ENCODE results near the gene C1QTNF1.

Gene C1QTNF1

GRCh38 chr17:78992542-78993212, 31.3 kb upstream of the C1QTNF1 start:
- DNase-seq (ENCODE audit: low read depth, low spot score), result no peak

GRCh38 chr17:78993241-78993956, 30.6 kb upstream of the C1QTNF1 start:
- DNase-seq (ENCODE audit: low read depth, low spot score), result no peak

DNA sequence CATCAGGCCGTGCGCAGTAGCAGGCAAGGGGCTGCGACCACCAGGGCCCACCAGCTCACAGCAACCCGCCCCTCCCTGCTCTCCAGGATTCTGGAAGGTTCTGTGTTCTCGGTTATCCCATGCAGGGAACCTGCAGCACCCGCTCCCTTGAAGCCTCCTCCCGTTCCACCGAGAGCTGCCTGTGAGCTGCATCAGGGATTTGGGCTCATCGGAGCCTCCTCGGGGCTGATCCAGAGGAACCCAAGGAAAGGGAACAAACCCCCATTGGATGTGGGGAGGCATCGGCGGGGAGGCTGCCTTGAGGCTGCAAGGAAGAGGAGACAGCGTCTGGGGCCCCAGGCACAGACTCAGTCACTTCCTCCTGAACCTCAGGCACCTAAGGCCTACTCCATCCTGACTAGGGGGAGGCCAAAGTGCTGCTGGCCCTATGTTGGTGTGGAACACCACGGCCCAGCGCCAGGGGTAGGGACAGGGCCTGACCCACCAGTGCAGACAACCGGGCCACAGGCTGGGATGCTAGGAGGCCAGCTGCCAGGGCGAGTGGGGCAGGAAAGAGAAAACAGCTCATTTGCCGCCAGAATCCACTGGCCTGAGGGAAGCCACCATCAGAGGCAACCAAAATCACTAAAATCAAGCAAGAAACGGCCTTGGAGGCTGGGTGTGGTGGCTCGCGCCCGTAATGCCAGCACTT, 29.8 kb upstream of the C1QTNF1 start:
- no peak for DNase-seq (ENCODE audit: low read depth, low spot score)

DNA sequence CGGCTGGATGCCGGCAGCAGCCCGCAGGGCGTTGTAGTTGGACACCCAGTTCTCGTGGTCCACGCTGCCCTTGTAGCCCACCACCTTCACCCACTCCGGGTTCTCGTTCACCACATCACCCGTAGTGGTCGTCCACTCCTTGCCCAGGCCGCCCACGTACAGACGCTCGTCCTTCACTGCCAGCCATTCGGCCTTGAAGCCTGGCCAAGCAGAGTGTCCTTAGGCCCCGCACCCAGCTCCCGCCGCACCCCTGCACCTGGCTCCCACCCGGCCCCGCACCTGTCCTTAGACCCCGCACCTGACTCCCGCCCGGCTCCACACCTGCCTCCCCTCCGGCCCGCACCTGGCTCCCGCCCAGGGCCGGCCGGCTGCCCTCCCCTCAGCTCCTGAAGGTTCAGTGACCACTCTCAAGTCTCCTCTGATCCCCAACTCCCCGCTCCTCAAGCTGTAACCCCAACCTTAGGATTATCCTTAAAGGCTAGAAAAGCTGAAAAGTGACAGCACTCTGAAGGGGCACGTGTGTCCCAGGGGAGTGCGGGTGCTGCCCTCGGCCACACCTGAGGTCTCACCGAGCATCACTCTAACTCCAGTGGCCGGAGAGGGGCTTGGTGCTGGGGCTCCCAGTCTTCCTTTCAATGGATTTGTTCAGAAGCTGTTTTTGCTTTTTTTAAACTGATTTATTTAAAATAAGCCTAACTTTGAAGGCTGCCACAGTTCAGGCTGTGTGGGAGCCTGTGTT, 28.8 kb upstream of the C1QTNF1 start:
- DNase-seq (ENCODE audit: low read depth, low spot score), result no peak

DNA sequence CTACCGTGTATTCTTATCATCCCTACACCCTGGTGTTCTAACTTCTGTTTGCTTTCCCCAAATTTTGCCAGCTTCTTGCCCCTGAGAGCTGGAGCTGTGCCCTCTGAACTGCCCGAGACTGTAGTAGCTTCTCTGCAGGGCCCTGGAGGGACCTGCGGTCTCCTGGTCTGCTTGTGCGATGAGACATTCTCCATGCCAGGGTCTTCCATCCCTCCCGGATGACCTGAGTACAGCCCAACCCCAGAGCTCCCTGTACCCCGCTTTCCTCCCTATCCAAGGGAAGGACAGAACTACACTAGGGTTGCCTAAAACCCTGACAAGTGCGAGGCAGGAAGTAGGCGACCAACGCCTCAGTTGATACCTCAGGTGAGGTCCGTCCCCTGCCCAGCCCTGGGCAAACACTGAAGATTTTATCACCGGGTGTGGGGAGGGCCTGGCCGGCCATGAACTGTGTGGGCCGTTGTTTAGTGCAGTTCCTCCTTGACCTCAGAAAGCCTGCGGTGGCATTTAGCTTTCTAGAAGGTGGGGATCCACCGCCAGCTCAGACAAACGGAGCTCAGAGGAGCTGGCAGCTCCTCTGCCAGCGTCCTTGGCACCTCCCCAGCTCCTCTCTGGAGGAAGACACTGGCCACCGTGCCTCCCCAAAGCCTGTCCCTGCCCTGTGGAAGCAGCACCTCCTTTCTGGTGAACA, 28.1 kb upstream of the C1QTNF1 start:
- no peak for DNase-seq (ENCODE audit: low read depth, low spot score)

GRCh38 chr17:78996781-78997201, 27.2 kb upstream of the C1QTNF1 start:
- no peak for DNase-seq (ENCODE audit: low read depth, low spot score)

DNA sequence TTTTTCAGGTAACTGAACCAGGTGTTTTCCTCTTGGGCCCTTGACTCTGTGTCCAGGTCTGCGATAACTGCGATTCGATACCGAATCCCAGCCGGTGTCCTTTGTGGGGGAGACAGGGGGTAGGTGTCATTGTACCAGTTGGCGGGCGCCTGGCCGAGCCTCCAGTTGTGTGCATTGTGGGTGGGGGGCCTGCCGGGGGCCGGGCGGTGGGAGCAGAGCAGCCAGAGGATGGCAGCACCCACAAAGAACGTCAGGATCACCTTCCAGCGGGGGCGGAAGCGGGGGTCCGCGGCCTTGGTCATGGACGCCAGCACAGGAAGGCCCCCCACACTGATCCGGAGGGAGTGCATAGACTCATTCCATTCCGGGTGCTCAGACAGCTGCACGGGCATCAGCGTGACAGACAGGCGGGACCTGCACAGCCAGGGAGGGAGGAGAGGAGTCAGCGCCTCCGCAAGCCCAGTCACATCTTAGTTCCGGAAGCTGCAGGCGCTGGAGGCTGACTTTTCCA, 26.7 kb upstream of the C1QTNF1 start:
- no peak for DNase-seq (ENCODE audit: low read depth, low spot score)

GRCh38 chr17:78997881-78998280, 26.1 kb upstream of the C1QTNF1 start:
- no peak for DNase-seq (ENCODE audit: low read depth, low spot score)

GRCh38 chr17:78998311-78999055, 25.5 kb upstream of the C1QTNF1 start:
- DNase-seq (ENCODE audit: low read depth, low spot score), result no peak

DNA sequence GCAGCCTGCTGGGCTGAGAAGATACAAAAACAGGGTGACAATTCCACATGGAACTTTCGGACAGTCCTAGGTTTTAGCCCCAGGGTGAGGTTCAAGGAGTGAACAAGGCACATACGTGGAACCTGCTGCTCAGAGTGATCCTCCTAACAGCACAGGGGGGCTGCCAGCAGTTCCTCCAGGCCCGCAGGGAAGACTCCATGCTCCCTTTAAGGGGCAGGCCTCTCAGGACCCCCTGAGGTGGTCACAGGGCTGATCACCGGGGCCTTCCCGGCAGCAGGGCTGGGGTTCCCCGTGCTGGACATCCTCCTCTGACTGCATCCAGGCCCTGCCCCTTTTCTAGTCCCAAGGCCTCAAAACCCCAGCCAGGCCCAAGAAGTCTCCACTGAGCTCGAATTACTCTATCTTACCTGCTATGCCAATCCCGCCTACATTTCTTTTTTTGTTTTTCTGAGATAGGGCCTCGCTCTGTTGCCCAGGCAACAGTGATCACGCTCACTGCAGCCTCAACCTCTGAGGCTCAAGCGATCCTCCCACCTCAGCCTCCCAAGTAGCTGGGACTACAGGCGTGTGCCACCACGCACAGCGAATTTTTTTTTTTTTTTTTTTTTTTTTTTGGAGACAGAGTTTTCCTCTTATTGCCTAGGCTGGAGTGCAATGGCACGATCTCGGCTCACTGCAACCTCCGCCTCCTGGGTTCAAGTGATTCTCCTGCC, 24.8 kb upstream of the C1QTNF1 start:
- DNase-seq (ENCODE audit: low read depth, low spot score), result no peak

DNA sequence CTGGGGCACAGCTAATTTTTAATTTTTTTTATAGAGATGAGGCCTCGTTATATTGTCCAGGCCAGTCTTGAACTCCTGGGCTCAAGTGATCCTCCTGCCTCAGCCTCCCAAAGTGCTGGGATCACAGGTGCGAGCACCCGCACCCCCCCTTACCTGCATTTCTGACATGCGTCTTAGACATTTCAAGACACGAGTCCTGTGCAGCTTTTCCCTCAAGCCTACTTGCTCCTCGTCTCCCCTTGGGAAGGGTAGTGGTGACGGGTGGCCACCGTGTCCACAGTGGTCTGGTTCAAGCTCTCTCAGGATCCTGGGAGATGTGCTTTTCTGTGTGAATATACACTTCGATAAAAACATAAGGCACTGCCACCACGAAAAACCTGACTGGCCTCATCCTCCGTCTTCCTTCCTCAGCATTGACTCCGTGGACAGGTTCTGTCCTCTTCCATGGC, 24.0 kb upstream of the C1QTNF1 start:
- DNase-seq (ENCODE audit: low read depth, low spot score), result no peak

DNA sequence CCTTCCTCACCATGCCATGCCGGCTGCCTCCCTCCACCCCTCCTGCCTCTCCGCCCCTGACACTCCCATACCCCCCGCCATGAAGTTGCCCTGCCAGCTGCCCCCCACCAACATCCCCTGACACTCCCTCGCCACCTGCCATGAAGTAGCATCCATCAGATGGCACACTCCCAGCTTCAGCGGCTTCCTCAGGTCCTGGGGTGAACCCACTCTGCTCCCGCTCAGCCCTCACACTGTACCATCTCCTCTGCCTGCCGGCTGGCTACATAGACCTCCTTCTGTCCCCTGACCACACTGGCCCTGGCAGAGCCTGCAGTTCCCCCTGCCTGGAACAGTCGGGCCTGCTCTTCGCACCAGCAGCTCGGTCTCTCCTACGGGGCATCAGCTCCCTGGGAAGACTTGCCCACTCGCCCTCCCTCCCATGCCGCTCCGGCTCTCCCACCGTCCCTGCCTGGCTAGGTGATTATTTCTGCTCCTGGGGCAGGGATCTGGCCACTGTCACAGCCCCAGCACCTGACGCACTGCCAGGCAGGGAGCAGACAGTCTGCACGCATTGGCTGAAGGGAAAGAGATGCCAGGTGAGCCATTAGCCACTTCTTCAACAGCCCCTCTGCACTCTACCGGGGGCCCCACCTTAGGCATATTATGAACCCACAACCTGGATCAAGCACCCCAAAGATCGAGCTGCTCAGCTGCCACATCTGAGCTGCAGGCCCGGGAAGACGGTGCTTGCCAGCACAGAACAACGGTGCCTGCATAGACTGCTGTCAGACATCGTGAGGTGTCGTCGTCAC, 23.4 kb upstream of the C1QTNF1 start:
- no peak for DNase-seq (ENCODE audit: low read depth, low spot score)

DNA sequence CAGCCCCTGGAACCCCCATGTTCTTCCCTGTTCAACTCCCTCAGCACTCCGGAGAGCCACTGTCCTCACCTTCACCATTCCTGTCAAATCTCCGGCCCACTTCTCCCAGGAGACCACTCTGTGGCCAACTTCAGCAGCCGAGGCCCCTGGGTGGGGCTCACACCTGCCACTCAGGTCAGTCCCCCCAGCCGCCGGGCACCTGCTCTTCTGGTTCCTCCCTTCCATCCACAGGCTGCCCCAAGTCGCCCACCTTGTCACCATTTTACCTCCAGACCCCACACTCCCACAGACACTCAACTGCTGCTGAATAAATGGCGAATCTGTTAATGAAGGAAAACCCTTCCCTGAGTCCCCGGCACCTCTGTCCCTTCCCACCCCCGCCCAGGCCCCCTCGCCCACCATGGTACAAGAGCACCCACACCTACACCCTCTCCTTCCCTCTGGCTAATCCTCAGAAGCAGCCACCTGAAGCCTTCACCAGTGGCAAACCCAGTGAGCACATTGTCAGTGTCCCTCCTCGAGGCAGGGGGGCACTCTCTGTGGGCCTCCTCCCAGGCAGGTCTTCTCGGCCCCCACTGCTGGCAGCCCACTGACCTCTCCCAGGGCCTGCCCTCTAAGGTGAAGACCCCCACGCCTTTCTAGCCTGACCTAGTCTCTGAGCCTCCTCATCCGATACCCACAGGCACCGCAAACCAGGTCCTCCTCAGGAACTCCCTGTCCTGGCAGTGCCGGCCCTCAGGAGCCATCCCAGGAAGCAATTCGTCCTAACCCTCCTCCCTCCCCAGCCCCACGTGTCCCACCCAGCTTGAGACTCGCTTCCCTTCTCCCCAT, 22.6 kb upstream of the C1QTNF1 start:
- no peak for DNase-seq (ENCODE audit: low read depth, low spot score)

GRCh38 chr17:79002291-79002690, 21.7 kb upstream of the C1QTNF1 start:
- no peak for DNase-seq (ENCODE audit: low read depth, low spot score)

DNA sequence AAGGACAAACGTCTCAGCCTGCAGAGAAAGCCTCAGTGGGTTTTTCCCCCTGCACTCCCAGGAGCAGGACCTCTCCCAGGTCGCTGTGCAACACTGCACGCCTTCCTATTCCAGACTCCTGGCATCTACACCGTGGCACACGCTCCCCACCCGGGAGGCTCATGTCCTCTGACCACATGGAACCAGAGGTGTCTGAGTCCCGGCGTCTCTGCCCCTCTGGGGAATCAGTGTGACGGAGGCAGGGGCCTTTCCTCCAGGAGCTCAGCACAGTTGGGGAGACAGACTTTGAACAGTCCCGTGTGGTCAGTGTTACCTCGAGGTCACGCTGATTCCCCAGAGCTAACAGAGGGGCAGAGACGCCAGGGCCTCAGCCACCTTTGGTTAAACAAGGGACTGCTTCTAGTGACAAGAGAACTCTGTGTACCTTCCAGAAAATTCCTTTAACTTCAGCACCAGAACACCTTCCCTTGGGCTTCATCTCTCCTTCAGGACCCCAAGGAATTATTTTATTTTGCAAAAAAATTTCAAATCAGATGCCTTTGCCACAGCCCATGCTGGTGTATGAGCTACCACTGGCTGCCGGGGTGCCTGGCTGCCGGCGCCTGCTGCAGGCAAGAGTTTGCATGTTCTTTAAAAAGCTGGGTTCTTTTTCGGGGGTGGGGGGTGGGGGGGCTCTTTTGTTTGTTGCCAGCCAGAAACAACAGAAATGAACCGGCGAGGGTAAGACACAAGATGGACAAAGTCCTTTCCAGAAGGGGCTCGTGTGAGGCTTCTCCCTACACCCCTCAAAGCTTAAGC, 21.0 kb upstream of the C1QTNF1 start:
- no peak for DNase-seq (ENCODE audit: low read depth, low spot score)

GRCh38 chr17:79003661-79004411, 20.1 kb upstream of the C1QTNF1 start:
- no peak for DNase-seq (ENCODE audit: low read depth, low spot score)
